Neural progenitor cell (in vitro differentiated cells): Measurements from ENCODE around the gene USP53. TPM values are rescaled to one million over a fixed set of nuclear protein-coding genes. Genes with fewer than 3 reads are reported as not detected.

Experiments
- DNase-seq: peaks from one replicate; pipeline ENCODE4 v3.0.0-alpha.2; 2016; ENCODE audit warnings: low spot score
- H2AFZ ChIP-seq: fragments of 200-600 bp; sonication (generic); replicated peaks from 2 replicates; pipeline ENCODE4 v1.6.1; 2016; ENCODE audit warnings: antibody characterized with exemption
- H3F3A ChIP-seq: fragments of 200-600 bp; sonication (generic); 2 replicates; pipeline ENCODE4 v1.6.1; 2016; ENCODE audit warnings: antibody characterized with exemption, low read depth
- H3K27ac ChIP-seq: fragments of 200-600 bp; sonication (generic); 2 replicates; pipeline ENCODE4 v1.5.1; 2016; ENCODE audit warnings: mild to moderate bottlenecking
- H3K27me3 ChIP-seq: fragments of 200-600 bp; sonication (generic); 2 replicates; pipeline ENCODE4 v1.6.1; 2016; ENCODE audit warnings: mild to moderate bottlenecking, moderate library complexity
- H3K36me3 ChIP-seq: fragments of 200-600 bp; sonication (generic); 2 replicates; pipeline ENCODE4 v1.5.1; 2016
- H3K4me1 ChIP-seq: fragments of 200-600 bp; sonication (generic); 2 replicates; pipeline ENCODE4 v1.6.1; 2016; ENCODE audit warnings: mixed run types
- H3K4me2 ChIP-seq: fragments of 200-600 bp; sonication (generic); 2 replicates; pipeline ENCODE4 v1.6.1; 2016
- H3K4me3 ChIP-seq: fragments of 200-600 bp; sonication (generic); 2 replicates; pipeline ENCODE4 v1.5.1; 2016
- H3K79me2 ChIP-seq: fragments of 200-600 bp; sonication (generic); 2 replicates; pipeline ENCODE4 v1.6.1; 2016; ENCODE audit warnings: low read depth
- H3K9ac ChIP-seq: fragments of 200-600 bp; sonication (generic); 2 replicates; pipeline ENCODE4 v1.6.1; 2016
- H3K9me3 ChIP-seq: fragments of 200-600 bp; sonication (generic); 2 replicates; pipeline ENCODE4 v1.5.1; 2016; ENCODE audit warnings: low read depth
- H4K20me1 ChIP-seq: fragments of 200-600 bp; sonication (generic); 2 replicates; pipeline ENCODE4 v1.6.1; 2016; ENCODE audit warnings: low read depth
- H3K27ac Mint-ChIP-seq: 3 replicates; pipeline ENCODE4 v1.8.0; 2021; ENCODE audit warnings: mixed read lengths
- H3K27me3 Mint-ChIP-seq: 2 replicates; pipeline ENCODE4 v1.8.0; 2022; ENCODE audit warnings: low read depth, mild to moderate bottlenecking, inconsistent platforms, moderate library complexity, mixed read lengths; ENCODE audit not compliant: insufficient read depth
- H3K36me3 Mint-ChIP-seq: 3 replicates; pipeline ENCODE4 v1.8.0; 2021; ENCODE audit warnings: mixed read lengths
- H3K4me1 Mint-ChIP-seq: 3 replicates; pipeline ENCODE4 v1.8.0; 2021; ENCODE audit warnings: mixed read lengths
- H3K4me3 Mint-ChIP-seq: 3 replicates; pipeline ENCODE4 v1.8.0; 2021; ENCODE audit warnings: mild to moderate bottlenecking, moderate library complexity, mixed read lengths
- H3K9me3 Mint-ChIP-seq: 3 replicates; pipeline ENCODE4 v1.8.0; 2020; ENCODE audit warnings: mixed read lengths
- CTCF ChIP-seq: fragments of 200-600 bp; sonication (generic); IDR thresholded peaks from 2 replicates; pipeline ENCODE4 v1.5.1; 2017; ENCODE audit warnings: antibody characterized with exemption, mild to moderate bottlenecking
- EZH2 ChIP-seq: fragments of 200-600 bp; sonication (generic); IDR thresholded peaks from 2 replicates; pipeline ENCODE4 v1.6.1; 2017; ENCODE audit warnings: antibody characterized with exemption, mild to moderate bottlenecking, moderate library complexity
- EZH2phosphoT487 ChIP-seq: fragments of 200-600 bp; sonication (generic); IDR thresholded peaks from 2 replicates; pipeline ENCODE4 v1.6.1; 2017; ENCODE audit warnings: antibody characterized with exemption
- total RNA-seq: library from RNA; depleted of rRNA; stranded (reverse); fragments of >200 nt; gene quantifications from 2 replicates; pipeline ENCODE4 v1.2.3, GENCODE V29; 2015; ENCODE audit warnings: low replicate concordance

The USP53 gene
- total RNA-seq, 1 donor from 2014 or later: 38.7 TPM

GRCh38 chr4:119238068-119238722 lies 25.7 kb downstream of the USP53 start:
- H3K27ac Mint-ChIP-seq: no peak overlapping the region
- H3K4me1 Mint-ChIP-seq: peaks cover 7% of the 10 kb centered on the region
- H3K27me3 ChIP-seq: no peaks in the 10 kb centered on the region
- no peak for TF ChIP-seq CTCF
- TF ChIP-seq EZH2: no peak
- TF ChIP-seq EZH2phosphoT487: no peak
- no peaks in the 10 kb centered on the region for H3K36me3 ChIP-seq
- no peaks in the 10 kb centered on the region for H3K27me3 Mint-ChIP-seq
- H3K36me3 Mint-ChIP-seq: peaks cover 4% of the 10 kb centered on the region
- H3K4me1 ChIP-seq: peaks cover 19% of the 10 kb centered on the region
- no peak overlapping the region for H2AFZ ChIP-seq
- no peaks in the 10 kb centered on the region for H4K20me1 ChIP-seq
- H3K27ac ChIP-seq: no peak overlapping the region
- H3K4me3 Mint-ChIP-seq: no peak overlapping the region
- DNase-seq: no peak
- H3F3A ChIP-seq: no peaks in the 10 kb centered on the region
- H3K9ac ChIP-seq: no peak overlapping the region
- H3K79me2 ChIP-seq: no peaks in the 10 kb centered on the region
- no peak overlapping the region for H3K4me3 ChIP-seq
- no peaks in the 10 kb centered on the region for H3K9me3 ChIP-seq
- no peak overlapping the region for H3K4me2 ChIP-seq
- no peaks in the 10 kb centered on the region for H3K9me3 Mint-ChIP-seq

- Histone ChIP-seq H3K79me2 (no peaks in the 10 kb centered on the region), H3K4me1 (peaks cover 19% of the 10 kb centered on the region), H3K27me3 (no peaks in the 10 kb centered on the region), H3F3A (no peaks in the 10 kb centered on the region), H4K20me1 (no peaks in the 10 kb centered on the region), H3K27ac (no peak overlapping the region), H3K4me2 (no peak overlapping the region), H3K9ac (no peak overlapping the region), H3K4me3 (no peak overlapping the region), H3K9me3 (no peaks in the 10 kb centered on the region), H3K36me3 (no peaks in the 10 kb centered on the region), H2AFZ (no peak overlapping the region)
- TF ChIP-seq EZH2phosphoT487 (no peak), EZH2 (no peak), CTCF (no peak)
- H3K36me3 Mint-ChIP-seq: peaks cover 4% of the 10 kb centered on the region
- H3K27me3 Mint-ChIP-seq: no peaks in the 10 kb centered on the region
- H3K9me3 Mint-ChIP-seq: no peaks in the 10 kb centered on the region
- peaks cover 7% of the 10 kb centered on the region for H3K4me1 Mint-ChIP-seq
- H3K4me3 Mint-ChIP-seq: no peak overlapping the region
- peak; percentile 3 for DNase-seq
- no peak overlapping the region for H3K27ac Mint-ChIP-seq
Observed at GRCh38 chr4:119240128-119240527, 27.6 kb downstream of the USP53 start.

GRCh38 chr4:119240568-119240967 lies 28.1 kb downstream of the USP53 start:
- H3K4me1 Mint-ChIP-seq: peaks cover 7% of the 10 kb centered on the region
- H3K36me3 ChIP-seq: no peaks in the 10 kb centered on the region
- peaks cover 4% of the 10 kb centered on the region for H3K36me3 Mint-ChIP-seq
- no peaks in the 10 kb centered on the region for H3K27me3 Mint-ChIP-seq
- no peaks in the 10 kb centered on the region for H3K9me3 ChIP-seq
- H3K4me2 ChIP-seq: no peak overlapping the region
- H3K79me2 ChIP-seq: no peaks in the 10 kb centered on the region
- H3K9ac ChIP-seq: no peak overlapping the region
- H3K4me1 ChIP-seq: peaks cover 19% of the 10 kb centered on the region
- no peak overlapping the region for H3K4me3 Mint-ChIP-seq
- no peak overlapping the region for H2AFZ ChIP-seq
- DNase-seq: no peak
- H3K27ac Mint-ChIP-seq: no peak overlapping the region
- H3F3A ChIP-seq: no peaks in the 10 kb centered on the region
- no peaks in the 10 kb centered on the region for H3K27me3 ChIP-seq
- no peak for TF ChIP-seq CTCF
- H3K27ac ChIP-seq: no peak overlapping the region
- H4K20me1 ChIP-seq: no peaks in the 10 kb centered on the region
- no peak overlapping the region for H3K4me3 ChIP-seq
- H3K9me3 Mint-ChIP-seq: no peaks in the 10 kb centered on the region
